ENCODE measurements around the gene PLEKHM3.

Gene PLEKHM3

GRCh38 chr2:208057108-208057507, 31.8 kb upstream of the PLEKHM3 start:
- Histone ChIP-seq H3K36me3 (ENCODE audit: control insufficient read depth in 5 of 5, insufficient read depth in 5 of 5, low read length in 5 of 5) (no peaks in the 10 kb centered on the region), H3K27me3 (ENCODE audit: control insufficient read depth in 5 of 5, insufficient read depth in 4 of 5, low read length in 5 of 5) (peaks cover 0 to 4% (median 0%) of the 10 kb centered on the region in 5 donors), H3K9me3 (ENCODE audit: control insufficient read depth in 5 of 5, low read length in 5 of 5) (no peaks in the 10 kb centered on the region), H3K9ac (ENCODE audit: low read length in 5 of 5) (no peak overlapping the region), H3K4me1 (ENCODE audit: control insufficient read depth in 5 of 5, insufficient read depth in 5 of 5, low read length in 5 of 5) (no peaks in the 10 kb centered on the region), H3K4me3 (ENCODE audit: low read depth in 1 of 5, low read length in 5 of 5) (no peak overlapping the region), H3K27ac (ENCODE audit: low read depth, low read length) (no peak overlapping the region)

- Histone ChIP-seq H3K4me1 (ENCODE audit: control insufficient read depth in 5 of 5, insufficient read depth in 5 of 5, low read length in 5 of 5) (no peaks in the 10 kb centered on the region), H3K4me3 (ENCODE audit: low read depth in 1 of 5, low read length in 5 of 5) (no peak overlapping the region), H3K9ac (ENCODE audit: low read length in 5 of 5) (no peak overlapping the region), H3K27me3 (ENCODE audit: control insufficient read depth in 5 of 5, insufficient read depth in 4 of 5, low read length in 5 of 5) (no peaks in the 10 kb centered on the region), H3K9me3 (ENCODE audit: control insufficient read depth in 5 of 5, low read length in 5 of 5) (no peaks in the 10 kb centered on the region), H3K27ac (ENCODE audit: low read depth, low read length) (no peak overlapping the region), H3K36me3 (ENCODE audit: control insufficient read depth in 5 of 5, insufficient read depth in 5 of 5, low read length in 5 of 5) (no peaks in the 10 kb centered on the region)
Measured at GRCh38 chr2:208049441-208049840, 24.1 kb upstream of the PLEKHM3 start.

GRCh38 chr2:208049006-208049405, 23.7 kb upstream of the PLEKHM3 start:
- Histone ChIP-seq H3K36me3 (ENCODE audit: control insufficient read depth in 5 of 5, insufficient read depth in 5 of 5, low read length in 5 of 5) (no peaks in the 10 kb centered on the region), H3K4me3 (ENCODE audit: low read depth in 1 of 5, low read length in 5 of 5) (no peak overlapping the region), H3K9me3 (ENCODE audit: control insufficient read depth in 5 of 5, low read length in 5 of 5) (no peaks in the 10 kb centered on the region), H3K27me3 (ENCODE audit: control insufficient read depth in 5 of 5, insufficient read depth in 4 of 5, low read length in 5 of 5) (no peaks in the 10 kb centered on the region), H3K9ac (ENCODE audit: low read length in 5 of 5) (no peak overlapping the region), H3K27ac (ENCODE audit: low read depth, low read length) (no peak overlapping the region), H3K4me1 (ENCODE audit: control insufficient read depth in 5 of 5, insufficient read depth in 5 of 5, low read length in 5 of 5) (no peaks in the 10 kb centered on the region)

- Histone ChIP-seq H3K27ac (ENCODE audit: low read depth, low read length) (no peak overlapping the region), H3K27me3 (ENCODE audit: control insufficient read depth in 5 of 5, insufficient read depth in 4 of 5, low read length in 5 of 5) (no peaks in the 10 kb centered on the region), H3K36me3 (ENCODE audit: control insufficient read depth in 5 of 5, insufficient read depth in 5 of 5, low read length in 5 of 5) (no peaks in the 10 kb centered on the region), H3K9ac (ENCODE audit: low read length in 5 of 5) (no peak overlapping the region), H3K9me3 (ENCODE audit: control insufficient read depth in 5 of 5, low read length in 5 of 5) (no peaks in the 10 kb centered on the region), H3K4me1 (ENCODE audit: control insufficient read depth in 5 of 5, insufficient read depth in 5 of 5, low read length in 5 of 5) (peaks cover 0 to 2% (median 0%) of the 10 kb centered on the region in 5 donors), H3K4me3 (ENCODE audit: low read depth in 1 of 5, low read length in 5 of 5) (no peak overlapping the region)
Measured at GRCh38 chr2:208047840-208048239, 22.5 kb upstream of the PLEKHM3 start.

- Histone ChIP-seq H3K9ac (ENCODE audit: low read length in 5 of 5) (no peak overlapping the region), H3K9me3 (ENCODE audit: control insufficient read depth in 5 of 5, low read length in 5 of 5) (no peaks in the 10 kb centered on the region), H3K4me1 (ENCODE audit: control insufficient read depth in 5 of 5, insufficient read depth in 5 of 5, low read length in 5 of 5) (peaks cover 0 to 2% (median 0%) of the 10 kb centered on the region in 5 donors), H3K27me3 (ENCODE audit: control insufficient read depth in 5 of 5, insufficient read depth in 4 of 5, low read length in 5 of 5) (no peaks in the 10 kb centered on the region), H3K4me3 (ENCODE audit: low read depth in 1 of 5, low read length in 5 of 5) (no peak overlapping the region), H3K27ac (ENCODE audit: low read depth, low read length) (no peak overlapping the region), H3K36me3 (ENCODE audit: control insufficient read depth in 5 of 5, insufficient read depth in 5 of 5, low read length in 5 of 5) (no peaks in the 10 kb centered on the region)
Measured at GRCh38 chr2:208046686-208047085, 21.4 kb upstream of the PLEKHM3 start.

- H3K27me3 ChIP-seq (ENCODE audit: control insufficient read depth in 5 of 5, insufficient read depth in 4 of 5, low read length in 5 of 5): no peaks in the 10 kb centered on the region
- no peak overlapping the region for H3K27ac ChIP-seq (ENCODE audit: low read depth, low read length)
Measured at GRCh38 chr2:208042450-208042849, 17.1 kb upstream of the PLEKHM3 start.

GRCh38 chr2:208042041-208042440, 16.7 kb upstream of the PLEKHM3 start:
- H3K9ac ChIP-seq (ENCODE audit: low read length in 5 of 5): no peak overlapping the region
- no peaks in the 10 kb centered on the region for H3K36me3 ChIP-seq (ENCODE audit: control insufficient read depth in 5 of 5, insufficient read depth in 5 of 5, low read length in 5 of 5)
- no peaks in the 10 kb centered on the region for H3K27me3 ChIP-seq (ENCODE audit: control insufficient read depth in 5 of 5, insufficient read depth in 4 of 5, low read length in 5 of 5)
- H3K27ac ChIP-seq (ENCODE audit: low read depth, low read length): no peak overlapping the region
- peaks cover 0 to 2% (median 0%) of the 10 kb centered on the region in 5 donors for H3K4me1 ChIP-seq (ENCODE audit: control insufficient read depth in 5 of 5, insufficient read depth in 5 of 5, low read length in 5 of 5)
- no peak overlapping the region for H3K4me3 ChIP-seq (ENCODE audit: low read depth in 1 of 5, low read length in 5 of 5)
- no peaks in the 10 kb centered on the region for H3K9me3 ChIP-seq (ENCODE audit: control insufficient read depth in 5 of 5, low read length in 5 of 5)

More at GRCh38 chr2:208042450-208042849, 17.1 kb upstream of the PLEKHM3 start:
- no peaks in the 10 kb centered on the region for H3K9me3 ChIP-seq (ENCODE audit: control insufficient read depth in 5 of 5, low read length in 5 of 5)
- H3K4me3 ChIP-seq (ENCODE audit: low read depth in 1 of 5, low read length in 5 of 5): no peak overlapping the region
- no peak overlapping the region for H3K9ac ChIP-seq (ENCODE audit: low read length in 5 of 5)
- no peaks in the 10 kb centered on the region for H3K36me3 ChIP-seq (ENCODE audit: control insufficient read depth in 5 of 5, insufficient read depth in 5 of 5, low read length in 5 of 5)
- H3K4me1 ChIP-seq (ENCODE audit: control insufficient read depth in 5 of 5, insufficient read depth in 5 of 5, low read length in 5 of 5): peaks cover 0 to 2% (median 0%) of the 10 kb centered on the region in 5 donors

- H3K27me3 ChIP-seq (ENCODE audit: control insufficient read depth in 5 of 5, insufficient read depth in 4 of 5, low read length in 5 of 5): no peaks in the 10 kb centered on the region
- H3K4me1 ChIP-seq (ENCODE audit: control insufficient read depth in 5 of 5, insufficient read depth in 5 of 5, low read length in 5 of 5): peaks cover 0 to 2% (median 0%) of the 10 kb centered on the region in 5 donors
- no peak overlapping the region for H3K9ac ChIP-seq (ENCODE audit: low read length in 5 of 5)
- H3K36me3 ChIP-seq (ENCODE audit: control insufficient read depth in 5 of 5, insufficient read depth in 5 of 5, low read length in 5 of 5): no peaks in the 10 kb centered on the region
- no peak overlapping the region for H3K4me3 ChIP-seq (ENCODE audit: low read depth in 1 of 5, low read length in 5 of 5)
- H3K9me3 ChIP-seq (ENCODE audit: control insufficient read depth in 5 of 5, low read length in 5 of 5): no peaks in the 10 kb centered on the region
- no peak overlapping the region for H3K27ac ChIP-seq (ENCODE audit: low read depth, low read length)
Measured at GRCh38 chr2:208040199-208041171, 15.2 kb upstream of the PLEKHM3 start.

GRCh38 chr2:208039376-208040110, 14.2 kb upstream of the PLEKHM3 start:
- Histone ChIP-seq H3K27ac (ENCODE audit: low read depth, low read length) (no peak overlapping the region), H3K36me3 (ENCODE audit: control insufficient read depth in 5 of 5, insufficient read depth in 5 of 5, low read length in 5 of 5) (no peaks in the 10 kb centered on the region), H3K4me1 (ENCODE audit: control insufficient read depth in 5 of 5, insufficient read depth in 5 of 5, low read length in 5 of 5) (peaks cover 0 to 2% (median 0%) of the 10 kb centered on the region in 5 donors), H3K9ac (ENCODE audit: low read length in 5 of 5) (no peak overlapping the region), H3K27me3 (ENCODE audit: control insufficient read depth in 5 of 5, insufficient read depth in 4 of 5, low read length in 5 of 5) (no peaks in the 10 kb centered on the region), H3K9me3 (ENCODE audit: control insufficient read depth in 5 of 5, low read length in 5 of 5) (no peaks in the 10 kb centered on the region), H3K4me3 (ENCODE audit: low read depth in 1 of 5, low read length in 5 of 5) (no peak overlapping the region)

Data from subcutaneous abdominal adipose tissue (tissue), 5 donors.